Right cardiac atrium (tissue), 5 donors: ENCODE data around the gene B4GALNT3. TPM values are rescaled to one million over a fixed set of nuclear protein-coding genes. Genes with fewer than 3 reads are reported as not detected.
A peak's percentile ranks its signal among the peaks of the same experiment; 100 is the strongest.

Experiments
- ATAC-seq, 2 donors: fragments of 200-7000 bp; cut with Tn5 transposase; one replicate each; pipeline versions ENCODE4 v1.8.0 to v1.9.1; 2020; ENCODE audit warnings: moderate library complexity in 2 of 2, mild to moderate bottlenecking in 1 of 2
- DNase-seq, 3 donors: peaks; one replicate each; pipeline ENCODE4 v3.0.0-alpha.2; 2020
- H3K27ac ChIP-seq: one replicate; pipeline ENCODE4 v1.5.1; 2013; ENCODE audit warnings: mild to moderate bottlenecking, low read length, control low read depth, moderate library complexity
- H3K27me3 ChIP-seq: one replicate; pipeline ENCODE4 v1.6.1; 2013; ENCODE audit not compliant: control insufficient read depth, insufficient read depth
- H3K4me1 ChIP-seq: one replicate; pipeline ENCODE4 v1.6.1; 2013; ENCODE audit warnings: low read length; ENCODE audit not compliant: control insufficient read depth, insufficient read depth
- H3K4me3 ChIP-seq: one replicate; pipeline ENCODE4 v1.5.1; 2013; ENCODE audit warnings: low read length, control low read depth
- H3K9me3 ChIP-seq: one replicate; pipeline ENCODE4 v1.6.1; 2013; ENCODE audit warnings: low read length; ENCODE audit not compliant: control insufficient read depth
- WGBS: extraction: QIAGEN DNeasy Blood & Tissue Kit; methylation state at CpG from one replicate; pipeline ENCODE4 v1.1.7; 2013; 5-methylcytosine and 5-hydroxymethylcytosine counted together
- intact Hi-C, 4 donors: fragments of 100-400 bp; cut with DNase I; formaldehyde crosslinking; loops; one replicate each; pipeline versions ENCODE4 v1.11.0 to v1.14.0; 2022 to 2023
- polyA plus RNA-seq: library from polyadenylated mRNA; stranded (reverse); fragments of 200-250 nt; gene quantifications from one replicate; pipeline ENCODE4 v1.2.3, GENCODE V29; 2013
- total RNA-seq, 4 donors: library from RNA; stranded (reverse); fragmentation: NEBNext Ultra II Directional; extraction: Animal tissue kit (Norgen Biotek cat#: 25700); gene quantifications; one replicate each; pipeline ENCODE4 v1.2.1, GENCODE V29; 2021
- donor health status: healthy with polysubstance abuse.
- donor health status: DM: no; HTN: yes; CAD: no.
- donor health status: DM: no; HTN: no; CAD: no.
- donor health status: DM: no; HTN: yes; CAD: no; lungs with severe emphysema.
- donor health status: DM: yes; HTN: yes; CAD: no.

The B4GALNT3 gene
- total and polyA plus RNA-seq, 5 donors: 22.7 to 50.2 (median 35.6) TPM

DNA sequence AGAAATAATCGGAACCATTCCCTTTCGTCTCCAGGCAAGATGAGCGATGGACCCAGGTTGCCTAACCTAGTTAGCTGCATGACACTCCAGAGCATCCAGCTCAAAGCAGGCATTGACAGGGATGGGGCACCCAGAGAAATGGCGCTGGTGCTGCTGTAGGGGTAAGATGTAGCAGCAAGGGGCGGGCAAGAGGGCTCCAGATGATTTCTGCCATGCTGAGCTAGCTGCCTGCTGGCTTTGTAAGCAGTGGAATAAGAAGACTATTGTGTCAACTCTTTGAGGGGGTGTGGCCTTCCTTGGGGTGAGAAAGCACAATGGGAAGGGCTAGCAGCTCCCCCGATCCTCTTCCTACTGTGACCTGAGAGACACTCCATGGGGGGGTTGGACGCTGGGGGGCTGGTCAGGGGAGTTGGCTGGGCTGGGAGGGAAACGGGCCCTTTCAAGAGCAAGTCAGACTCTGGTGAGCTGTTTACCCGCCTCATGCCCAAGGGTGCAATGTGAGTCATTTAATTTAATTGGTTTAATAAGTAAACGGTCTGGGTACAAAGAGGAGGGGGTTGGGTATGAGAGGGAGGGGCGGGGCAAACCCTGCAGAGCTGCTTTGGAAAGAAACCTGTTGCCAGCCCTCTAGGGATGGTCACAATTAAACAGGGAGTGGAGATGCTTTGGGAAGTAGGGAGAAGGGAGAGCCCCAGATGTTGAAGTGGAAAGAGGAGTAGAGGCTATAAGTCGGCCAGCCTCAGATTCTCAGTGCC is 50.5 kb downstream of the B4GALNT3 start:
- Histone ChIP-seq H3K27me3 (no peaks in the 10 kb centered on the region), H3K9me3 (no peaks in the 10 kb centered on the region), H3K27ac (peak overlapping the region; percentile 74), H3K4me3 (no peak overlapping the region), H3K4me1 (peaks cover 7% of the 10 kb centered on the region)
- 48% methylated on average over 12 of the region's 12 CpGs for WGBS
- intact Hi-C loops: no loop called here
- ATAC-seq (peak; percentile 37 to 48), DNase-seq (no peak)

DNA sequence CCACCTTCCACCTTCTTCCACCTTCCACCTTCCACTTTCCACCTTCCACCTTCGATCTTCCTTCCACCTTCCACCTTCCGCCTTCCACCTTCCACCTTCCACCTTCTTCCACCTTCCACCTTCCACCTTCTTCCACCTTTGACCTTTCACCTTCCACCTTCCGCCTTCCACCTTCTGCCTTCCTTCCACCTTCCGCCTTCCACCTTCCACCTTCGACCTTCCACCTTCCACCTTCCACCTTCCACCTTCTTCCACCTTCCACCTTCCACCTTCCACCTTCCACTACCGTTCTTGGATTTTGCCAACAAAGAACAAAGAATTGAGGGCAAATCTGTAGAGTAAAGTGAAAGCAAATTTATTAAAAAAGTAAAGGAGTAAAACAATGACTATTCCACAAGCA is 53.2 kb downstream of the B4GALNT3 start:
- DNase-seq (no peak), ATAC-seq (no peak)
- peaks cover 9% of the 10 kb centered on the region for H3K4me1 ChIP-seq
- intact Hi-C loops: no loop called here
- no peak overlapping the region for H3K27ac ChIP-seq
- WGBS: 92% methylated on average over 6 of the region's 6 CpGs
- H3K4me3 ChIP-seq: no peak overlapping the region
- no peaks in the 10 kb centered on the region for H3K27me3 ChIP-seq
- H3K9me3 ChIP-seq: no peaks in the 10 kb centered on the region

DNA sequence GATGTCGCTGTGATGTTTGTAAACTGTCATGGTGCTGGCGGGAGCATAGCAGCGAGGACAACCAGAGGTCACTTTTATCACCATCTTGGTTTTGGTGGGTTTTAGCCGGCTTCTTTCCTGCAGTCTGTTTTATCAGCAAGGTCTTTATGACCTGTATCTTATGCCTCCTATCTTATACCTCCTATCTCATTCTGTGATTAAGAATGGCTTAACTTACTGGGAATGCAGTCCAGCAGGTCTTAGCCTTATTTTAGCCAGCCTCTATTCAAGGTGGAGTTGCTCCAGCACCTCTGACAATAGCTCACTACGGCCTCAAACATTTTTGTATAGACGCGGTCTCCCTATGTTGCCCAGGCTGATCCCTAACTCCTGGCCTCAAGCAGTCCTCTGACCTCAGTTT is 53.7 kb downstream of the B4GALNT3 start:
- ATAC-seq: no peak
- H3K4me3 ChIP-seq: no peak overlapping the region
- DNase-seq: no peak
- 44% methylated on average over 7 of the region's 7 CpGs for WGBS
- H3K27ac ChIP-seq: no peak overlapping the region
- H3K27me3 ChIP-seq: no peaks in the 10 kb centered on the region
- intact Hi-C loops: no loop called here
- no peaks in the 10 kb centered on the region for H3K9me3 ChIP-seq
- peaks cover 9% of the 10 kb centered on the region for H3K4me1 ChIP-seq

DNA sequence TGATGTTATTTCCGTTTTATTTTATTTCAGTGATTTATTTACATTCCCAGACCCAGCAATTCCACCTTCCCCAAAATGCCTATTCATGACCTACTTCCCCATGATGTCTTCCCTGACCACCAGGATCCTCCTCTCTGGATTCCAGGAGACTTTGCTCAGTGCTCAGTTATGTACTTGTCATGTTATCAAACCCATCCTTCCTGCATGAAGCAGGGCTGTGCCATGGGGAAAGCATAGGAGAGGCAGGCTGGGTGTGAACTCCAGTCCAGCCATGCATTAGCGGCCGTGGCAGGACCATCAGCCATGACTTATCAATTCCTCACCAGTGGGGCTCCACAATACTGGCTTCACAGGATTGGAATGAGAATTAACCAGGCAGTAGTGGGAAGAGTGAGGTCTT is 57.8 kb downstream of the B4GALNT3 start:
- H3K4me1 ChIP-seq: peaks cover 7% of the 10 kb centered on the region
- H3K4me3 ChIP-seq: no peak overlapping the region
- no peak overlapping the region for H3K27ac ChIP-seq
- 54% methylated on average over 3 of the region's 3 CpGs for WGBS
- DNase-seq: no peak
- ATAC-seq: no peak
- intact Hi-C loops: no loop called here
- no peaks in the 10 kb centered on the region for H3K9me3 ChIP-seq
- H3K27me3 ChIP-seq: no peaks in the 10 kb centered on the region

DNA sequence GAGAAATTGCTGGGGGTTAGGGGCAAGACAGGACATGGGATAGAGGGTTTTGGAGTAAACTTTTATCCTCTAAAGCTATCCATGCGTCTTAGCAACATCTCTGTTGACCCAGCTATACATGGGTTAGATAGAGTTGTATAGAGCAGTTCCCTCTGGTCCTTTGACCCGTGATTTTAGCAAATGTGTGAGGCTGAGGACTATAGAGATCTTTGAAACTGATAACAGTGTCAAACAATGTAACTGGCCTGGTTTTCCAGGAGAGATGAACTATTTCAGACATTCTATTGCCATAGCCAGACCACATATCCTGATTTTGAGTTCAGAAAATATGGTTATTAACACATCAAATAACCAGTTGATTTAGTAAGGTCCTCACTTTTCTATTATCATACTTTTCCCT is 60.4 kb downstream of the B4GALNT3 start:
- WGBS: 68% methylated on average over 2 of the region's 2 CpGs
- intact Hi-C loops: no loop called here
- Histone ChIP-seq H3K27me3 (no peaks in the 10 kb centered on the region), H3K27ac (no peak overlapping the region), H3K4me3 (no peak overlapping the region), H3K9me3 (no peaks in the 10 kb centered on the region), H3K4me1 (peaks cover 7% of the 10 kb centered on the region)
- DNase-seq (no peak), ATAC-seq (no peak)

DNA sequence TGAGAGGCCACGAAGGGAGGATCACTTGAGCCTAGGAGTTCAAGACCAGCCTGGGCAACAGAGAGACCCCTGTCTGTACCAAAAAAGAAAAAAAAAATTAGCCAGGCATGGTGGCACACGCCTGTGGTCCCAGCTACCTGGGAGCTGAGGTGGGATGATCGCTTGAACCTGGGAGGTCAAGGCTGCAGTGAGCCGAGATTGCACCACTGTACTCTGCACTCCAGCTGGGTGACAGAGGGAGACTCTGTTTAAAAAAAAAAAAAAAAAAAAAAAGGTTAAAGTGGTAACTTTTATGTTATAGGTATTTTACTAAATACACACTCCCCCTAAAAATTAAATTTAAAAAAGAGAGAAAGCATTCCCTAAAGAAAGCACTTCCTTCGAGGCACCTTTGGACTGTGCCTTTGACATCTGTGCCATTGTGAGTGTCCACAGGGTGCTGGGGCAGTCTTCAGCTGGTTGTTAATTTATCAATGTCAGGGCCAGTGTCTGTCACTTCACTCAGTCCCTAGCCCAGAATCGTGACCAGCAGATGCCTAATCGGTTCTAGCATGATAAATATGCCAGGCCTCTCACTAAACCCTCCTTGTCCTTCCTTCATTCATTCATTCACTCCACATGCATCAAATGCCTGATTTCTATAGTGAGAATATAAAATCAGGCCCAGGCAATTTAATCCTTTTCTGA is 63.1 kb downstream of the B4GALNT3 start:
- no peak overlapping the region for H3K27ac ChIP-seq
- no peak overlapping the region for H3K4me3 ChIP-seq
- no peak for DNase-seq
- peaks cover 5% of the 10 kb centered on the region for H3K4me1 ChIP-seq
- no peaks in the 10 kb centered on the region for H3K9me3 ChIP-seq
- WGBS: 60% methylated on average over 7 of the region's 7 CpGs
- no peak for ATAC-seq
- intact Hi-C loops: no loop called here
- no peaks in the 10 kb centered on the region for H3K27me3 ChIP-seq

DNA sequence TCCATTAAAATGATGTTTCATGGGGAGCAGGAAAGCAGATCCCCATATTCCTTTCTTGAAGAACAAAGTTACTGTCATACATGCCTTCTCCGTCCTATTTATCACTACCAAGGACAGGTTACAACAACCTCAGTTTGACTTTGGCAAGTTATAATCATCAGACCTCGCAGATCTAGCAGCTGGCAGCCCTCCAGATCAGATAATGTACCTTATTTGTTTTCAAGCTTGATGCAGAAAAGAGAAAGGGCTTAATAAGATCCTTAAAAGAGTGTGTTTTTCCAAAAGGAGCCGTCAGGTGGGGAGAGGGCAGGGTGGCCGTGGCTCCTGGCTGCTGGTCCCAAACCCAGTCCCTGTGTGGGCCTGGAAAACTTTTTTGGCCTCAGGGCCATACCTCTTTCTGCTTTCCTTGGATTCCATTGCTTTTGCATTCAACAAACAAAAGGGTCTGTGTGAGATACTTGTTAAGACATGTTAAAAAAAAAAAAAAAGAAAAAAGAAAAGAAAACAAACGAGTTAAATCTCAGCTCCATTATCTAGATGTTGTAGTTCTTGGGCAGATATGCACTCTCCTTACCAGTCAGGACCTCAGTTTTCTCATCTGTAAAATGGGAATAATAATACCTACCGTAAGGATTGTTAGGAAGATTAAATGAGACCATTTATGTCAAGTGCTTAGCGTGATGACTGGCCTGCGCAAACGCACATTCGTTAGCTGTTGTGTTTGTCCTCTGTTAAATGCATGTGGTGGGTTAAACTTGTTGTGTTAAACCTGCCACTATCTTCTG is 64.6 kb downstream of the B4GALNT3 start:
- Histone ChIP-seq H3K9me3 (no peaks in the 10 kb centered on the region), H3K27me3 (no peaks in the 10 kb centered on the region), H3K27ac (no peak overlapping the region), H3K4me3 (no peak overlapping the region), H3K4me1 (peaks cover 5% of the 10 kb centered on the region)
- DNase-seq: no peak
- no peak for ATAC-seq
- WGBS: 72% methylated on average over 10 of the region's 10 CpGs
- intact Hi-C loops: no loop called here

DNA sequence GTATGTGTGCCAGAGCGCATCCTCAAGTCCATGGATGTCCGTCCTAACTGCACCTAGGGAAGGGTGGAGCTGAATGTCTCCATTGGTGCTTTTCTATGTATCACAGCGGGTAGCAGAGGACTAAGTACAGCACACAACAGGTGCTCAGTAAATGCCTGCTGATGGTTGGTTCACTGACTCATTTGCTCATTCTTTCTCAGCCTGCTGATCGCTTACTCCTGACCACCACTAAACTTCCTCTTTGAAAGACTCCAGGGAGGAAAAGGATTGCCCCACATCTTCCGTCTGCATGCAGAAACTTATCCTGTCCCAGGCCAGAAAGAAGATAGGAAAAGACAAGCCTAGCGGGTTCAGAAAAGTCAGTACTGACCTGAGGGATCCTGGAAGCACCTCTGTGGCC is 66.3 kb downstream of the B4GALNT3 start:
- H3K9me3 ChIP-seq: no peaks in the 10 kb centered on the region
- intact Hi-C loops: no loop called here
- no peaks in the 10 kb centered on the region for H3K4me1 ChIP-seq
- no peaks in the 10 kb centered on the region for H3K27me3 ChIP-seq
- no peak for ATAC-seq
- DNase-seq: no peak
- WGBS: 76% methylated on average over 6 of the region's 6 CpGs
- no peak overlapping the region for H3K27ac ChIP-seq
- H3K4me3 ChIP-seq: no peak overlapping the region

DNA sequence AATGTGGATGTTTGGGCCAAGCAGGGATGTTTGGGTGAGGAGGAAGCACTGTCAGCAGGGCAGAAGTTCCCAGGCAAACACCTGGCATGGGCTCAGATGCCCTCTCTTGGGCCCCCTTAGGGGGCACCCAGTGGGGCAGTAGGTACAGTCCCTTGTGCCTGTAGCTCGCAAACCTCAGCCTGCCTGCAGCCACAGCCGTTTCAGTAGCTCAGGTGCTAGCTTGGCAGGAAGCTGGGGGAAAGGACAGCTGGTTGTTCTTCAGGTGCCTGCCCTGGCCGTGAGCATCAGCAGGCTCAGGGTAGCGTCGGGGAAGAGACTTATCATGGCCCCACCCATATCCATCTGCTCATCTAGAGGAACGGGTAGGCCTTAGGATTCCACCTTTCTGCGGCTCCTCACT is 67.5 kb downstream of the B4GALNT3 start:
- no peak for DNase-seq
- 74% methylated on average over 7 of the region's 7 CpGs for WGBS
- ATAC-seq: no peak
- Histone ChIP-seq H3K27me3 (no peaks in the 10 kb centered on the region), H3K4me1 (no peaks in the 10 kb centered on the region), H3K27ac (no peak overlapping the region), H3K9me3 (no peaks in the 10 kb centered on the region), H3K4me3 (no peak overlapping the region)
- intact Hi-C loops: no loop called here

DNA sequence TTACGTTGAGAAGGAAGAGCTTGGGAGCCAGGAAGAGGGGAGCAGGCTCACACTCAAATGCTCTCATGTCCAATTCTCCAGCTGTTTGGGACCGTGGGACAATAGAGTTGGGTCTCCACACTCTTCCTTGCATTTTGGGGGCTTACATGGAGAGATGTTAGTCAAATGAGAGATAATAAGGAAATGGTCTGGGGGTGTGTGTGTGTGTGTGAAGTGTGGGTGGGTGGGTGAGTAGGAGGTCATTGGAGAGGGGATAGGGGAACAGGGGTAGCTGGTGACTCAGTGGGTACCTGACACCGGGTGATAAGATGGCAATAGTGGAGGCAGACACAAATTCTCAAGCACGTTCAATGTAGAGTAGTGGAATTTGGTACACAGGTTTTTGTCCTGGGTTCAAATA is 68.0 kb downstream of the B4GALNT3 start:
- ATAC-seq: no peak
- Histone ChIP-seq H3K9me3 (no peaks in the 10 kb centered on the region), H3K4me3 (no peak overlapping the region), H3K4me1 (no peaks in the 10 kb centered on the region), H3K27ac (no peak overlapping the region), H3K27me3 (no peaks in the 10 kb centered on the region)
- WGBS: 77% methylated on average over 4 of the region's 4 CpGs
- intact Hi-C loops: no loop called here
- no peak for DNase-seq

DNA sequence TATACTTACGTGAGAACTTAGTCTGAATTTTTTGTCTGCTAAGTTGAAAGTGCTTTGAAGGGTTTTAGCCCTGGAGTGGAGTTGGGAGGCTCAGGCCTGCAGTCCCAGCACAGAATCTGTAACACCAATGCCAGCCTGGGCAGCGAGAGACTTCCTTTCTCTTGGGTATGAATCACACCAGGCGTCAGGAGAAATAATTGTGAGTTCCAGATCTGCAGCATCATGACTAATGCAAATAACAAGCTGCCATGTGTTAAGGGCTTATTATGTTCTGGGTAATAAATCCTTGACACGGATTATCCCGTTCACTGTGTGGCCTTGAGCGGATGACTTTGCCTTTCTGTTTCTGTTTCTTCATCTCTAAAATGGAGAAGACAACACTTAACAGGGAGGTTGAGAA is 70.6 kb downstream of the B4GALNT3 start:
- Histone ChIP-seq H3K4me3 (no peak overlapping the region), H3K9me3 (no peaks in the 10 kb centered on the region), H3K27me3 (no peaks in the 10 kb centered on the region), H3K4me1 (no peaks in the 10 kb centered on the region), H3K27ac (no peak overlapping the region)
- WGBS: 89% methylated on average over 6 of the region's 6 CpGs
- intact Hi-C loops: no loop called here
- ATAC-seq: no peak
- no peak for DNase-seq
